Common myeloid progenitor, CD34-positive (primary cell): ENCODE results near the gene PIK3R2.

ENCODE experiments used
- CTCF ChIA-PET: fragments of 350-600 bp; sonication (Branson Sonifier 250); formaldehyde crosslinking; loops from one replicate; lab custom pipeline; 2021; ENCODE audit warnings: antibody characterized with exemption; lab: Charles Lee
- POLR2A ChIA-PET: fragments of 350-600 bp; sonication (Branson Sonifier 250); formaldehyde crosslinking; loops from one replicate; lab custom pipeline; 2021; ENCODE audit warnings: antibody characterized with exemption; lab: Charles Lee
- DNase-seq, 3 donors: peaks; one replicate each; pipeline versions ENCODE4 v3.0.0 to v3.0.0-alpha.2; 2013
- H3K27ac ChIP-seq, 2 experiments: 1 replicate in 1 of 2; 2 replicates in 1 of 2; pipeline ENCODE4 v1.7.0; 2013; ENCODE audit warnings: inconsistent platforms in 2 of 2, low read length in 2 of 2, mild to moderate bottlenecking in 2 of 2, low read depth in 1 of 2, moderate library complexity in 1 of 2; ENCODE audit not compliant: severe bottlenecking in 2 of 2, insufficient read depth in 1 of 2, poor library complexity in 1 of 2
- H3K27me3 ChIP-seq, 5 experiments: replicated peaks in 2 of 5; 1 replicate in 3 of 5; 2 replicates in 2 of 5; pipeline versions ENCODE4 v1.6.1 to v1.7.0; 2013; ENCODE audit warnings: low read length in 4 of 5, mild to moderate bottlenecking in 2 of 5, moderate library complexity in 2 of 5, inconsistent platforms in 1 of 5; ENCODE audit not compliant: insufficient read depth in 5 of 5, control insufficient read depth in 4 of 5
- H3K36me3 ChIP-seq, 4 experiments: 1 replicate in 2 of 4; 2 replicates in 2 of 4; pipeline versions ENCODE4 v1.6.1 to v1.7.0; 2013; ENCODE audit warnings: low read length in 3 of 4, control low read depth in 1 of 4, mild to moderate bottlenecking in 1 of 4; ENCODE audit not compliant: control insufficient read depth in 4 of 4, insufficient read depth in 4 of 4
- H3K4me1 ChIP-seq, 4 experiments: 1 replicate in 3 of 4; 2 replicates in 1 of 4; pipeline versions ENCODE4 v1.6.1 to v1.7.1; 2013; ENCODE audit warnings: low read length in 3 of 4, mild to moderate bottlenecking in 3 of 4, control low read depth in 1 of 4, inconsistent platforms in 1 of 4, moderate library complexity in 1 of 4; ENCODE audit not compliant: control insufficient read depth in 4 of 4, insufficient read depth in 4 of 4; ENCODE audit errors: control extremely low read depth in 1 of 4
- H3K4me3 ChIP-seq, 7 experiments: 1 replicate in 4 of 7; 2 replicates in 3 of 7; pipeline versions ENCODE4 v1.5.1 to v1.7.0; 2013; ENCODE audit warnings: mild to moderate bottlenecking in 7 of 7, low read length in 6 of 7, moderate library complexity in 6 of 7, inconsistent platforms in 2 of 7, low read depth in 2 of 7, control low read depth in 1 of 7; ENCODE audit not compliant: insufficient read depth in 4 of 7, control insufficient read depth in 1 of 7; ENCODE audit errors: extremely low read depth in 1 of 7
- H3K9me3 ChIP-seq, 5 experiments: 1 replicate in 4 of 5; 2 replicates in 1 of 5; pipeline versions ENCODE4 v1.6.1 to v1.7.1; 2013; ENCODE audit warnings: low read length in 4 of 5, mild to moderate bottlenecking in 2 of 5, inconsistent platforms in 1 of 5, low read depth in 1 of 5, moderate library complexity in 1 of 5; ENCODE audit not compliant: control insufficient read depth in 4 of 5, insufficient read depth in 2 of 5; ENCODE audit errors: control extremely low read depth in 1 of 5
- WGBS: methylation state at CpG from one replicate; pipeline ENCODE4 v1.1.5; 2013; ENCODE audit not compliant: insufficient coverage; 5-methylcytosine and 5-hydroxymethylcytosine counted together

Gene PIK3R2

DNA sequence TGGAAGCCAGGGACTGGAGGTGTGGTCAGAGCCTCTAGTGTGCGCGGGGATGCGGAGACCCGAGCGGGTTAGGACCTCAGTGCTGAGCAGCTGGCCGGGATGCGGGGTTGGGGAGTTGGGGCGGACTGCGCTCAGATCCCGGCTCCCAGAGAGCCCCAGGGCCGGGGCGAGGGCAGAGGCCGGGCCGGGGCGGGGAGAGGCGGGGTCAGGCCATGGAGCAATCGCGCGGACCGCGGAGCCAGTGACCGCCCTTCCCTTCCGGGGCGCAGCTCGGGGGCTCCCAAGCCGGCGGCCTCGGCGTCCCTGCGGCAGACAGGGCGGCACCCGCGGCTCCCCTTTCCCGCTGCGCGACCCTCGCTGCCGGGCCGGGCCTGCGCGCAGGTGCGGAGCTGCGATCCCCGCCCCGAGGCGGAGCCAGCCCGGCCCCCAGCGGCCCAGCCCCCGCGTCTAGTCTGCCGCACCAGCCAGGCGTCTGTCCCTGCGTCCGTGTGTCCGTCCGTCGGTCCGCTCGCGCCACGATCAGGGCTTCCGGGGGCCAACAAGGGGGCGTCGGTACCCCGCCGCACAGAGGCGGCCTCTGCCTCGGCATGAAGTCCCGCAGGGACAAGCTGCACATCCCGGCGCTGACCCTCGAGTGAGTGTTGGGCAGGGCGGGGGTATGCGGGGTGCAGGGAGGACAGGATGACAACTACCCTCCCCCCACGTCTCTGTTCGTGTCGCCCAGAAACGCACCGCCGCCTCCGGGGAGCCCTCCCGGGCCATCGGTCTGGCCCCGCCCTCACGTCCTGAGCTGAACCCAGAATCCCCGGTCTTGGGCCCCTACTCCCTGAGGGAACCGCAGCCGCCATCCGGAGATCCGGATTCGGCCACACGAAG, 43.0 kb upstream of the PIK3R2 start:
- ChIA-PET CTCF (interaction anchor here (0.8 to 3.7 kb wide), 10 partner anchors 10 to 142 kb away, joined by 3 to 18 read pairs (median 6); no protein-coding TSS in a partner anchor), POLR2A (interaction anchor here (0.5 to 1.8 kb wide), 2 partner anchors 12 to 21 kb away, joined by 3 read pairs; partner anchors contain the start of gene MAST3)
- WGBS = under 1% methylated on average over 81 of the region's 92 CpGs
- Histone ChIP-seq H3K36me3 (peaks cover 0 to 5% (median 0%) of the 10 kb centered on the region in 4 experiments), H3K4me3 (peak overlapping the region; percentile 39 to 82 (median 69)), H3K9me3 (no peaks in the 10 kb centered on the region), H3K4me1 (peaks cover 0 to 38% (median 24%) of the 10 kb centered on the region in 4 experiments), H3K27ac (peak overlapping the region in 1 of 2 experiments; percentile 43), H3K27me3 (no peaks in the 10 kb centered on the region)
- DNase-seq = no peak

DNA sequence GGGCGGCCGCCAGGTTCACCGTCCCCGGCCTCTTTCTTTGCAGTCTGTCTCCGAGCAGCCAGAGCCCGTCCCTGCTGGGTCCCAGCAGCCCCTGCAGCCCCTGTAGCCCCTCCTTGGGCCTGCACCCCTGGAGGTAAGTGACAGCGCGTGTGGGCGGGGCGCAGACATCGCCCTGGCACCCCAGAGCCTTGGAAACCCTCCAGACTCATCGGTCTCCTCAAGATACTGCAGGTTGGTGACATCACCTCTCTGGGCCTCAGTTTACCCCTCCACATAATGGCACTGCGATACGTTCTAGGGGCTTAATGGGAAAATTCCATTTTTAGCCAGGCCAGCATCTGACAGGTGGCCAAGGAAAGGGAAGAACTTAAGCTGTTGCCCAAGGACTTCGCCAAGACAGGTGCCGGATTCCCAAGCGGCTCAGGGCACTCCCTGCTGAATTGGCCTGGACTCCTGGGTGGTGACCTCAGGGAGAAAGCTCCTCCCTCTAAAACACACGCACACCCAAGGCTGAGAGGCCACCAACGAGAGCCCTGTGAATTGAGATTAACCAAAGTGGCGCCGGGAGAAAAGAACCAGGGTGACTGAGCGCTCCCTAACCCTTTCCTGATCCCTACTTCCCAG, 42.2 kb upstream of the PIK3R2 start:
- H3K27ac ChIP-seq = no peak overlapping the region
- ChIA-PET CTCF (interaction anchor here (0.8 to 3.7 kb wide), 11 partner anchors 11 to 141 kb away, joined by 3 to 25 read pairs (median 7); partner anchors contain the start of genes MAST3 and PIK3R2), POLR2A (interaction anchor here (0.5 to 1.8 kb wide), 3 partner anchors 13 to 110 kb away, joined by 3 to 4 read pairs (median 3); partner anchors contain the start of gene MAST3)
- no peaks in the 10 kb centered on the region for H3K27me3 ChIP-seq
- 49% methylated on average over 20 of the region's 22 CpGs for WGBS
- H3K4me3 ChIP-seq = peak overlapping the region in 5 of 7 experiments; percentile 65 to 82 (median 71)
- H3K4me1 ChIP-seq = peaks cover 0 to 44% (median 24%) of the 10 kb centered on the region in 4 experiments
- DNase-seq = peak in 1 of 3 donors; percentile 47
- peaks cover 0 to 11% (median 0%) of the 10 kb centered on the region in 4 experiments for H3K36me3 ChIP-seq
- no peaks in the 10 kb centered on the region for H3K9me3 ChIP-seq

- Histone ChIP-seq H3K4me1 (peaks cover 0 to 46% (median 28%) of the 10 kb centered on the region in 4 experiments), H3K9me3 (no peaks in the 10 kb centered on the region), H3K4me3 (no peak overlapping the region), H3K36me3 (peaks cover 0 to 11% (median 0%) of the 10 kb centered on the region in 4 experiments), H3K27ac (no peak overlapping the region), H3K27me3 (no peaks in the 10 kb centered on the region)
- DNase-seq = peak; percentile 75 to 83 (median 78)
- ChIA-PET CTCF (interaction anchor here (0.6 to 3.7 kb wide), 23 partner anchors 8 to 1252 kb away, joined by 3 to 25 read pairs (median 4); partner anchors contain the start of genes IL12RB1 and PIK3R2), POLR2A (no interaction called here)
- 52% methylated on average over 6 of the region's 9 CpGs for WGBS
Observed at GRCh38 chr19:18112989-18113478, 39.9 kb upstream of the PIK3R2 start.

- Histone ChIP-seq H3K36me3 (peaks cover 0 to 11% (median 0%) of the 10 kb centered on the region in 4 experiments), H3K4me1 (peaks cover 3 to 45% (median 36%) of the 10 kb centered on the region in 4 experiments), H3K27me3 (no peaks in the 10 kb centered on the region), H3K9me3 (no peaks in the 10 kb centered on the region), H3K4me3 (no peak overlapping the region), H3K27ac (no peak overlapping the region)
- ChIA-PET POLR2A (no interaction called here), CTCF (interaction anchor here (0.8 to 3.7 kb wide), 18 partner anchors 9 to 139 kb away, joined by 3 to 25 read pairs (median 4); partner anchors contain the start of genes IL12RB1 and PIK3R2)
- WGBS = 97% methylated on average over 5 of the region's 5 CpGs
- DNase-seq = no peak
Observed at GRCh38 chr19:18113827-18114226, 39.1 kb upstream of the PIK3R2 start.

DNA sequence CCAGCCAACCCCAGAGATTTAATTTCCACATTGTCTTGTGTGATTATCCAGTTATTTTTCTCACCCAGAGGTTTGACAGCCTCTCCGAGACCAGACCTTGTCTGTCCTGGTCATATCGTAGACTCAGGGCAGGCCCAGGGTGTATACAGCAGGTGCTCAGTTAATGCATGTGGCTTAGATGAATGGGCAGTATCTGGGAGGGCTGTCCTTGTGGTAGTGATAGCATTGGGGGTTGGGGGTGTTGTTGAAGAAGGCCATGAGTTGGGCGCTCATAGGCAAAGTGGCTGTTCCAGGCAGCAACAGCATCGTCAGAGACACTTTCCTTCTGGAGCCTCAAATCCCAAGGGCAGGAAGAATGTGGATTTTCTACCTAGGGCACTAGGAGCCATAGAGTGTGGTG, 38.5 kb upstream of the PIK3R2 start:
- Histone ChIP-seq H3K4me1 (peaks cover 3 to 45% (median 37%) of the 10 kb centered on the region in 4 experiments), H3K27ac (no peak overlapping the region), H3K36me3 (peaks cover 0 to 11% (median 0%) of the 10 kb centered on the region in 4 experiments), H3K27me3 (no peaks in the 10 kb centered on the region), H3K4me3 (no peak overlapping the region), H3K9me3 (no peaks in the 10 kb centered on the region)
- no peak for DNase-seq
- POLR2A ChIA-PET = no interaction called here
- 100% methylated on average over 4 of the region's 4 CpGs for WGBS
- CTCF ChIA-PET = interaction anchor here (1.6 to 2.4 kb wide), 4 partner anchors 9 to 138 kb away, joined by 3 to 13 read pairs (median 11); no protein-coding TSS in a partner anchor

DNA sequence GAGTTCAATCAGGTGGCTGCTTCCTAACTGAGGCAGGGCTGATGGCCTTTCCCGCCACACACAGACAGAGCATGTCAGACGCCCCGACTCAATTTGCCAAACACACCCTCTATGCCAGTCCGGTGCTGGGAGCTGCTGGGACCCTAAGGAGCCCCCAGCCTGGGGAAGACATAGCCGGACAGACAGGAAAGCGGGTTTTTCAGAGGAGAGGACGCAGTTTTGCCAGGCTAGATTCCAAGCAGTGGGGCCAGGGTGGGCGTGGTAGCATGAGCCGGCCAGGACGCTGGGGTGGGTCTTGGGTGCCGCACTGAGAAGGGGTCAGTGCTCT, 35.6 kb upstream of the PIK3R2 start:
- peaks cover 0 to 19% (median 1%) of the 10 kb centered on the region in 4 experiments for H3K36me3 ChIP-seq
- CTCF ChIA-PET = interaction anchor here (1.3 to 1.9 kb wide), 3 partner anchors 11 to 50 kb away, joined by 4 to 5 read pairs (median 4); no protein-coding TSS in a partner anchor

More for the DNA sequence above, 35.6 kb upstream of the PIK3R2 start:
- Histone ChIP-seq H3K4me3 (peak overlapping the region; percentile 2 to 74 (median 44)), H3K4me1 (peaks cover 3 to 45% (median 25%) of the 10 kb centered on the region in 4 experiments), H3K9me3 (no peaks in the 10 kb centered on the region), H3K27me3 (no peaks in the 10 kb centered on the region), H3K27ac (peak overlapping the region; percentile 25 to 64)
- POLR2A ChIA-PET = no interaction called here
- WGBS = 23% methylated on average over 8 of the region's 11 CpGs
- no peak for DNase-seq
